ENCODE data around the gene ATP1A2. TPM values are rescaled to one million over a fixed set of nuclear protein-coding genes. Genes with fewer than 3 reads are reported as not detected.

The ATP1A2 gene
- total and polyA plus RNA-seq, 12 donors: 0.47 to 4.5 (median 1.5) TPM

DNA sequence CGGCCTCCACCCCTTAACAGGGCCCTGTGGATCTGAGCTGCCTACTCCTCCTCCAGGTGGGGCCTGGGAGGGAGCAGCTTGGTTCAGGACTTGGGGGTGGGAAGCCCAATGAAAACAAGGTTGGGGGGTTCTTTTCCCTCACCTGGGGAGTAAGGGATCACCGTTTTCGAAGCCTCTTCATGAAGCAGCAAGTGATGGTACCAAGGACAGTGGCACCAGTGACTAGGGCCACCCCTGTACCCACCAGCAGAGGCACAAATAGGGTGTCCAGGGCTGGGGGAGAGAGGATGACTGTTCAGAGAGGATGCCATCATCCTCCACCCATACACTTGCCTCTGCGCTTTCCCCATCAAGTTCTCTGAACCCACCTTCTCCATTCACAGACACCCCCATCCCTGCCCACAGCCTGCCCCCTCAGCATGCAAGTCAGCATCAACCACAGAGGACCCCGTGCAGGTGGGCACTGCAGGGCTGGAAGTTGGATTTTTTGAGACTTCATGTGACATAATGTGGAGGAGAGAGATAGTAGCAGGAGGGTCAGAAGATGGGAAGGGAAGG lies 23.8 kb upstream of the ATP1A2 start:
- Histone ChIP-seq H3K9me3 (replicated peaks in 1 of 3) (no peaks in the 10 kb centered on the region), H3K27ac (no peak overlapping the region), H3K27me3 (no peaks in the 10 kb centered on the region), H3K4me3 (no peak overlapping the region), H3K36me3 (replicated peaks in 1 of 2) (peaks cover 0 to 18% of the 10 kb centered on the region in 2 donors), H3K4me1 (replicated peaks in 1 of 2) (peaks cover 0 to 5% of the 10 kb centered on the region in 2 donors)
- intact Hi-C loops (cut with DNase I): loop anchor here (5.0 to 10.0 kb wide), 2 partner anchors 147 to 281 kb away; partner anchors contain the start of gene IGSF9 (in 1 of the 2)
- DNase-seq: no peak
- TF ChIP-seq CTCF (IDR thresholded peaks at IDR 0.05): no peak
- no peak for TF ChIP-seq POLR2A (IDR thresholded peaks at IDR 0.05)
- WGBS, 4 donors: 86 to 93% (median 93%) methylated on average over 5 of the region's 5 CpGs

GRCh38 chr1:160092366-160093068 lies 23.0 kb upstream of the ATP1A2 start:
- Histone ChIP-seq H3K36me3 (replicated peaks in 1 of 2) (peaks cover 0 to 18% of the 10 kb centered on the region in 2 donors), H3K27ac (no peak overlapping the region), H3K4me1 (replicated peaks in 1 of 2) (peaks cover 0 to 13% of the 10 kb centered on the region in 2 donors), H3K27me3 (no peaks in the 10 kb centered on the region), H3K9me3 (replicated peaks in 1 of 3) (no peaks in the 10 kb centered on the region), H3K4me3 (no peak overlapping the region)
- 90 to 96% (median 95%) methylated on average over 11 to 32 of the region's 32 CpGs for WGBS, 4 donors
- TF ChIP-seq POLR2A (IDR thresholded peaks at IDR 0.05): no peak
- no peak for TF ChIP-seq CTCF (IDR thresholded peaks at IDR 0.05)
- intact Hi-C loops (cut with DNase I): loop anchor here (5.0 to 10.0 kb wide), 2 partner anchors 148 to 280 kb away; partner anchors contain the start of gene IGSF9 (in 1 of the 2)
- DNase-seq: no peak

DNA sequence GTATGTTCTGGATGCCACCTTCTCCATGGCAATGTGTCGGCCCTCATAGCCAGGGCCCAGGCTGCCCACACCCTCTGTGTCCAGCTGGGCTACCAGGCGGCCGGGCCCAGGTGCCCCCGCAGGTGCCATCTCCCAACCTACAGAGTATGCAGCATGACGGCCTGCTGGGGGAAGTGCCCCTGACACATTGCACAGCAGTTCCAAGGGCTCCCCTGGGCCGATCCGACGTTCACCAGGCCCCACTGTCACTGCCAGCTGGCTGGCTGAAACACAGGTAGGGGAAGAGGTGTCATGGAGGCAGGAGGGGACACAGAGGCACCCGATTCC lies 22.5 kb upstream of the ATP1A2 start:
- Histone ChIP-seq H3K4me3 (no peak overlapping the region), H3K27ac (no peak overlapping the region), H3K27me3 (no peaks in the 10 kb centered on the region), H3K36me3 (replicated peaks in 1 of 2) (peaks cover 0 to 18% of the 10 kb centered on the region in 2 donors), H3K4me1 (replicated peaks in 1 of 2) (peaks cover 0 to 18% of the 10 kb centered on the region in 2 donors), H3K9me3 (replicated peaks in 1 of 3) (no peaks in the 10 kb centered on the region)
- intact Hi-C loops (cut with DNase I): loop anchor here (5.0 to 10.0 kb wide), 2 partner anchors 148 to 279 kb away; partner anchors contain the start of gene IGSF9 (in 1 of the 2)
- DNase-seq: no peak
- no peak for TF ChIP-seq CTCF (IDR thresholded peaks at IDR 0.05)
- TF ChIP-seq POLR2A (IDR thresholded peaks at IDR 0.05): no peak
- 67 to 90% (median 86%) methylated on average over 1 to 9 of the region's 9 CpGs for WGBS, 4 donors

- Histone ChIP-seq H3K4me3 (no peak overlapping the region), H3K36me3 (replicated peaks in 1 of 2) (peaks cover 0 to 18% of the 10 kb centered on the region in 2 donors), H3K27me3 (no peaks in the 10 kb centered on the region), H3K27ac (no peak overlapping the region), H3K4me1 (replicated peaks in 1 of 2) (peaks cover 0 to 18% of the 10 kb centered on the region in 2 donors), H3K9me3 (replicated peaks in 1 of 3) (no peaks in the 10 kb centered on the region)
- TF ChIP-seq POLR2A (IDR thresholded peaks at IDR 0.05) (no peak), CTCF (IDR thresholded peaks at IDR 0.05) (no peak)
- intact Hi-C loops (cut with DNase I): loop anchor here (5.0 to 10.0 kb wide), 2 partner anchors 149 to 279 kb away; partner anchors contain the start of gene IGSF9 (in 1 of the 2)
- no peak for DNase-seq
- 88 to 92% (median 91%) methylated on average over 8 to 21 of the region's 21 CpGs for WGBS, 4 donors
Observed at GRCh38 chr1:160093624-160094290, 21.8 kb upstream of the ATP1A2 start.
